ENCODE results near the gene SPDYE11.
"Not testable (repeated sequence)": the region's sequence is repeated elsewhere in the genome, so short reads cannot be mapped to it uniquely, and the experiment has no call there.

SPDYE11 gene, protein sequence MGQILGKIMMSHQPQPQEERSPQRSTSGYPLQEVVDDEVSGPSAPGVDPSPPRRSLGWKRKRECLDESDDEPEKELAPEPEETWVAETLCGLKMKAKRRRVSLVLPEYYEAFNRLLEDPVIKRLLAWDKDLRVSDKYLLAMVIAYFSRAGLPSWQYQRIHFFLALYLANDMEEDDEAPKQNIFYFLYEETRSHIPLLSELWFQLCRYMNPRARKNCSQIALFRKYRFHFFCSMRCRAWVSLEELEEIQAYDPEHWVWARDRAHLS

DNA sequence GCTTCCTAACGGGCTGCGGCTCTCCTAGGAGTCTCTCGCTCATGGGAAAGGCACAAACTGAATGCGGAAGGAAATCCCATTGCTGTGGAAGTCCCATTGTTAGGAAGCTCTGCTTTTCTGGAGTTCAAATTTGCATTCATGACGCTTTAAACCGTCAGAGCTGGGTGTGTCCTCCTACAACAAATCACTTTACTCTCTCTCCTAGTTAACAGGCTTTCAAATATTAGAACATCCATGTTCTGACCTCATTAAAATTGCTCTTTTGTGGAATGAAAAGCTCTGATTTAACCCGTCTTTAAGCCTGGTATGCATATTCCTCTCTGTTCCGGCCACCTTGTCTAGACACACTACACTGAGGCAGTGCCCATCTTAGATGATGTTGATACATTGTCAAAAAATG, at the start of gene SPDYE11:
Gene SPDYE11 (minus strand): TSS at position 101 of the 400 bp plus-strand sequence. CDS start 1,800 bp downstream, outside the sequence.
- not testable (repeated sequence) for DNase-seq

DNA sequence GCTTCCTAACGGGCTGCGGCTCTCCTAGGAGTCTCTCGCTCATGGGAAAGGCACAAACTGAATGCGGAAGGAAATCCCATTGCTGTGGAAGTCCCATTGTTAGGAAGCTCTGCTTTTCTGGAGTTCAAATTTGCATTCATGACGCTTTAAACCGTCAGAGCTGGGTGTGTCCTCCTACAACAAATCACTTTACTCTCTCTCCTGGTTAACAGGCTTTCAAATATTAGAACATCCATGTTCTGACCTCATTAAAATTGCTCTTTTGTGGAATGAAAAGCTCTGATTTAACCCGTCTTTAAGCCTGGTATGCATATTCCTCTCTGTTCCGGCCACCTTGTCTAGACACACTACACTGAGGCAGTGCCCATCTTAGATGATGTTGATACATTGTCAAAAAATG, 28.2 kb upstream of the SPDYE11 start, which contains the start of gene SPDYE9:
Gene SPDYE9 (minus strand): TSS at position 101 of the 400 bp plus-strand sequence. CDS start 1,800 bp downstream, outside the sequence.
- DNase-seq: not testable (repeated sequence)

DNA sequence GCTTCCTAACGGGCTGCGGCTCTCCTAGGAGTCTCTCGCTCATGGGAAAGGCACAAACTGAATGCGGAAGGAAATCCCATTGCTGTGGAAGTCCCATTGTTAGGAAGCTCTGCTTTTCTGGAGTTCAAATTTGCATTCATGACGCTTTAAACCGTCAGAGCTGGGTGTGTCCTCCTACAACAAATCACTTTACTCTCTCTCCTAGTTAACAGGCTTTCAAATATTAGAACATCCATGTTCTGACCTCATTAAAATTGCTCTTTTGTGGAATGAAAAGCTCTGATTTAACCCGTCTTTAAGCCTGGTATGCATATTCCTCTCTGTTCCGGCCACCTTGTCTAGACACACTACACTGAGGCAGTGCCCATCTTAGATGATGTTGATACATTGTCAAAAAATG, 28.0 kb downstream of the SPDYE11 start, which contains the start of gene SPDYE8:
Gene SPDYE8 (minus strand): TSS at position 101 of the 400 bp plus-strand sequence. CDS start 1,800 bp downstream, outside the sequence.
- DNase-seq: not testable (repeated sequence)

DNA sequence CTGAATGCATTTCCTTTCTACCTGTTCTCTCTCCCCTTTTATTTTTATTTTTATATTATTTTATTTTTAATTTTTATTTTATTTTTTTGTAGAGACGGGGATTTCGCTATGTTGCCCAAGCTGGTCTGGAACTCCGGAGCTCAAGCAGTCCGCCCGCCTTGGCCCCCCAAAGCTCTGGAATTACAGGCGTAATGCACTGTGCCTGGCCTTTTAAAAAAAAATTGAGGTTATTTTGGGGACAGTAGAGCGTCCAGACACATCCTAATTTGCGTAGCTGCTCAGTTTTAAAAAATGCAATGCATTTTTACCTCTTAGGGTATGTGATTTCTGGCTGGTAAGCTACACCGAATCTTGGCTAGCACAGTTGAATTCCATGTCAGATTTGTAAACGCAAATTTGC, 51.2 kb downstream of the SPDYE11 start:
- not testable (repeated sequence) for DNase-seq

DNA sequence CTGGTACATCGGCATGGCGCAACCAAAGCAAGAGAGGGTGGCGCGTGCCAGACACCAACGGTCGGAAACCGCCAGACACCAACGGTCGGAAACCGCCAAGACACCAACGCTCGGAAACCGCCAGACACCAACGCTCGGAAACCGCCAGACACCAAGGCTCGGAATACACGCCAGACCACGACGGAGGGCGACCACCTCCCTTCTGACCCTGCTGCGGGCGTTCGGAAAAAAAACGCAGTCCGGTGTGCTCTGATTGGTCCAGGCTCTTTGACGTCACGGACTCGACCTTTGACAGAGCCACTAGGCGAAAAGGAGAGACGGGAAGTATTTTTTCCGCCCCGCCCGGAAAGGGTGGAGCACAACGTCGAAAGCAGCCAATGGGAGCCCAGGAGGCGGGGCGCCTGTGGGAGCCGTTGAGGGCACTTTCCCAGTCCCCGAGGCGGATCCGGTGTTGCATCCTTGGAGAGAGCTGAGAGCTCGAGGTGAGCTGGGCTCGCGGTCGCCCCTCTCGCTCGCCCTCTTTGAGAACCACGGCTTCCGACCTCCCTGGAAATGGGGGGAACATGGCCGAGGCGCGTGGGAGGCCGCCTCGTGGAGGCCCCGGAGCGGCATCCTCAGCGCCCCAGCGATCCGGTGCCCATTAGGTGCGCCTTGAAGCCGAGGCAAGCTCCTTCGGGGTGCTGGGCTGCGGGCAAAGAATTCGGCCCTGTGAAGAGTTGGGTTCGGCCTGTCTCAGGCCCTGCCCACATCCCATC, 51.8 kb downstream of the SPDYE11 start:
- DNase-seq: peak; percentile 74 to 92

DNA sequence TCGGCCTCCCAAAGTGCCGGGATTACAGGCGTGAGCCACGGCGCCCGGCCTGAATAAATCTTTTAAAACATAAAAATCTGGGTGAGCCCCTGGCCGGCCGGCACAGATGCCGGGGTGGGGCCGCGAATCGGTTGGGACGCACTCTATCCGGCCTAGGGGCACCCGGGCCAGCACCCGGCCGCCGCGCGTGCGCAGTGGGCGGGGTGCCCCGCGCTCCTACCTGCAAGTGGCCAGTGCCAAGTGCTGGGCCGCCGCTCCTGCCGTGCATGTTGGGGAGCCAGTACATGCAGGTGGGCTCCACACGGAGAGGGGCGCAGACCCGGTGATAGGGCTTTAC, 52.4 kb downstream of the SPDYE11 start:
- peak; percentile 64 to 74 for DNase-seq

DNA sequence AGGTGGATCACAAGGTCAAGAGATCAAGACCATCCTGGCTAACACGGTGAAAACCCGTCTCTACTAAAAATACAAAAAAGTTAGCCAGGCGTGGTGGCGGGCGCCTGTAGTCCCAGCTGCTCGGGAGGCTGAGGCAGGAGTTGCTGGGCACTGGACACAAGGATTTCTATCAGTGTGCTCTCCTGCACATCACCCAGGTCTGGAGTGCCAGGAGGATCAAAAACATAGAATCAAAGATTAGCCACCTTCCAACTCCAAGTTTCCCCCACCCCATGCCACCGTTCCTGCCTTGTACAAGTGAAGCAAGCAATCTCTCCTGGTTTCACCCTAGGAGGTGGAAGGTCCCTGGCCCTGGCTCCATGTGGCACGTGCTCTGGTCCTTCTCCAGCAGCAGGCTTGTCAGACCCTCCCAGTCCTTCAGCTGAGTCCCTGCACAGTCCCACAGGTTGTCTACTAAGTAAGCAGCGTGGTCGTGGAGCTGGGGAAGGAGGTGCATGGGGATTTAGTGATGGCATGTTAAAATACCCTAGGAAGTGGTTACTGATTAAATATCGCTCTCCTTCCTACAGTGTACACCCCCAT, 59.7 kb downstream of the SPDYE11 start:
- not testable (repeated sequence) for DNase-seq
